Subcutaneous adipose tissue (tissue), 4 donors: ENCODE measurements around the gene GBA2. TPM values are rescaled to one million over a fixed set of nuclear protein-coding genes. Genes with fewer than 3 reads are reported as not detected.

Experiments used
- CTCF ChIP-seq: fragments of 450-650 bp; IDR thresholded peaks from one replicate; pipeline ENCODE4 v1.5.1; 2016; ENCODE audit warnings: low read depth, mild to moderate bottlenecking, control low read depth, antibody characterized with exemption, moderate library complexity
- total RNA-seq, 4 donors: library from RNA; depleted of rRNA; stranded (reverse); fragments of >200 nt; gene quantifications; one replicate each; pipeline ENCODE4 v1.1.0, GENCODE V29; 2016

Gene GBA2
- total RNA-seq, 4 donors from 2014 or later, result 33.7 to 107 (median 41.6) TPM

- TF ChIP-seq CTCF, result no peak
These were observed 678 bp downstream of the GBA2 start for GRCh38 chr9:35748242-35748857.

GRCh38 chr9:35746583-35746982, 2.4 kb downstream of the GBA2 start:
- TF ChIP-seq CTCF, result no peak

- no peak for TF ChIP-seq CTCF
These were observed 3.5 kb downstream of the GBA2 start for GRCh38 chr9:35745569-35745968.

GRCh38 chr9:35743880-35744518, 5.0 kb downstream of the GBA2 start:
- TF ChIP-seq CTCF, result no peak

- no peak for TF ChIP-seq CTCF
These were observed 5.6 kb downstream of the GBA2 start for GRCh38 chr9:35743452-35743851.

GRCh38 chr9:35741740-35742139, 7.3 kb downstream of the GBA2 start:
- no peak for TF ChIP-seq CTCF

GRCh38 chr9:35740243-35740642, 8.8 kb downstream of the GBA2 start:
- no peak for TF ChIP-seq CTCF
